Ishikawa (cell line): ENCODE data around the gene ZNF423.

Source experiments
- CEBPB ChIP-seq: IDR thresholded peaks from 2 replicates; pipeline ENCODE4 v1.6.1; 2012
- CREB1 ChIP-seq: IDR thresholded peaks from 2 replicates; pipeline ENCODE4 v1.6.1; 2012; ENCODE audit warnings: low read depth
- EGR1 ChIP-seq: IDR thresholded peaks from 2 replicates; pipeline ENCODE4 v1.6.1; 2012
- EP300 ChIP-seq: IDR thresholded peaks from 2 replicates; pipeline ENCODE4 v1.6.1; 2012; ENCODE audit warnings: borderline replicate concordance
- FOXM1 ChIP-seq: IDR thresholded peaks from 2 replicates; pipeline ENCODE4 v1.6.1; 2012; ENCODE audit warnings: low read depth, borderline replicate concordance
- MAX ChIP-seq: IDR thresholded peaks from 2 replicates; pipeline ENCODE4 v1.6.1; 2012
- NFIC ChIP-seq: IDR thresholded peaks from 2 replicates; pipeline ENCODE4 v1.6.1; 2012
- RAD21 ChIP-seq: IDR thresholded peaks from 2 replicates; pipeline ENCODE4 v1.6.1; 2012; ENCODE audit warnings: low read depth
- REST ChIP-seq: IDR thresholded peaks from 2 replicates; pipeline ENCODE4 v1.6.1; 2012; ENCODE audit warnings: low read depth, mild to moderate bottlenecking
- TAF1 ChIP-seq: IDR thresholded peaks from 2 replicates; pipeline ENCODE4 v1.6.1; 2012; ENCODE audit warnings: low read depth, mild to moderate bottlenecking
- TCF12 ChIP-seq: IDR thresholded peaks from 2 replicates; pipeline ENCODE4 v1.6.1; 2012; ENCODE audit warnings: low read depth
- TEAD4 ChIP-seq: IDR thresholded peaks from 2 replicates; pipeline ENCODE4 v1.6.1; 2012
- USF1 ChIP-seq: IDR thresholded peaks from 2 replicates; pipeline ENCODE4 v1.6.1; 2012
- YY1 ChIP-seq: IDR thresholded peaks from 2 replicates; pipeline ENCODE4 v1.6.1; 2012; ENCODE audit warnings: low read depth
- ZBTB7A ChIP-seq: IDR thresholded peaks from 2 replicates; pipeline ENCODE4 v1.6.1; 2012; ENCODE audit warnings: low read depth

Gene ZNF423

GRCh38 chr16:49550666-49551065 lies 305.2 kb downstream of the ZNF423 start:
- TF ChIP-seq YY1 (no peak), USF1 (no peak), TEAD4 (no peak), TCF12 (no peak), FOXM1 (no peak), ZBTB7A (no peak), MAX (no peak), RAD21 (no peak), NFIC (no peak), TAF1 (no peak), CREB1 (no peak), EGR1 (no peak), CEBPB (no peak), REST (no peak), EP300 (no peak)

GRCh38 chr16:49550140-49550539 lies 305.8 kb downstream of the ZNF423 start:
- TF ChIP-seq NFIC (no peak), TAF1 (no peak), RAD21 (no peak), EP300 (no peak), MAX (no peak), YY1 (no peak), USF1 (no peak), TEAD4 (no peak), REST (no peak), FOXM1 (no peak), CREB1 (no peak), EGR1 (no peak), TCF12 (no peak), ZBTB7A (no peak), CEBPB (no peak)

- no peak for TF ChIP-seq FOXM1
- no peak for TF ChIP-seq YY1
- no peak for TF ChIP-seq TCF12
- TF ChIP-seq ZBTB7A: no peak
- TF ChIP-seq CREB1: no peak
- TF ChIP-seq RAD21: no peak
- no peak for TF ChIP-seq CEBPB
- no peak for TF ChIP-seq EGR1
- TF ChIP-seq USF1: no peak
- no peak for TF ChIP-seq TEAD4
- TF ChIP-seq EP300: no peak
- no peak for TF ChIP-seq MAX
Observed at GRCh38 chr16:49548325-49548970, 307.5 kb downstream of the ZNF423 start.

- no peak for TF ChIP-seq NFIC
- no peak for TF ChIP-seq CREB1
- no peak for TF ChIP-seq USF1
Observed at GRCh38 chr16:49547448-49547847, 308.5 kb downstream of the ZNF423 start.

- no peak for TF ChIP-seq TAF1
- no peak for TF ChIP-seq USF1
- no peak for TF ChIP-seq YY1
- TF ChIP-seq ZBTB7A: no peak
- no peak for TF ChIP-seq NFIC
- no peak for TF ChIP-seq REST
- TF ChIP-seq FOXM1: no peak
- TF ChIP-seq EP300: no peak
- no peak for TF ChIP-seq TEAD4
- no peak for TF ChIP-seq CEBPB
- TF ChIP-seq TCF12: no peak
- TF ChIP-seq EGR1: no peak
- no peak for TF ChIP-seq RAD21
- TF ChIP-seq MAX: no peak
- no peak for TF ChIP-seq CREB1
Observed at GRCh38 chr16:49546735-49547134, 309.2 kb downstream of the ZNF423 start.
